ENCODE results near the gene TAF1B.

TAF1B gene
- 13.4 to 26.7 reads per million in 2 donors for total RNA-seq

- peak; percentile 63 to 96 (median 75) for DNase-seq
These were observed at the start of gene TAF1B for GRCh38 chr2:9843229-9844035. TSS of gene TAF1B (plus strand) at chr2:9843474. CDS start at chr2:9843542, 68 bp downstream.

- no peak for DNase-seq
These were observed 49.2 kb upstream of the TAF1B start for GRCh38 chr2:9793918-9794717.

GRCh38 chr2:9795071-9795470, 48.2 kb upstream of the TAF1B start:
- no peak for DNase-seq

- DNase-seq: no peak
These were observed 46.9 kb upstream of the TAF1B start for GRCh38 chr2:9796056-9797010.

DNA sequence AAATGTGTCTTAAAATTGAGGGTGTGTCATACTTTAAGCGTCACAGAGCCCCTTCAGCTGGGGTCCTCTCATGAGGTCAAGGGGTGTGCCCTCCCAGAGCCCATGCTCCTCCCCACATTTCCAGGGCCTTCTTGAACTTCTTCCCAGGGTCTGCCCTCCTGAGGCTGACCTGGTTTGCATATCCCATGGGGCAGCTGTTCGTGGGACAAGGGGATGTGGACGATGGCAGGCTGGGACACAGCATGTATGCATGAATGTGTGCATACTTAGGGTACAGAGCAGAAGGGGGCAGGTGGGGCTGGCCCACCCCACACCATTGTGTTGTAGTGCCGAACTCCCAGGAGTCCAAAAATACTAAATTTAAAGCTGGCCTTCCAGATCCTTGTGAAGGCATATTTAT, 46.2 kb upstream of the TAF1B start:
- DNase-seq: no peak

DNA sequence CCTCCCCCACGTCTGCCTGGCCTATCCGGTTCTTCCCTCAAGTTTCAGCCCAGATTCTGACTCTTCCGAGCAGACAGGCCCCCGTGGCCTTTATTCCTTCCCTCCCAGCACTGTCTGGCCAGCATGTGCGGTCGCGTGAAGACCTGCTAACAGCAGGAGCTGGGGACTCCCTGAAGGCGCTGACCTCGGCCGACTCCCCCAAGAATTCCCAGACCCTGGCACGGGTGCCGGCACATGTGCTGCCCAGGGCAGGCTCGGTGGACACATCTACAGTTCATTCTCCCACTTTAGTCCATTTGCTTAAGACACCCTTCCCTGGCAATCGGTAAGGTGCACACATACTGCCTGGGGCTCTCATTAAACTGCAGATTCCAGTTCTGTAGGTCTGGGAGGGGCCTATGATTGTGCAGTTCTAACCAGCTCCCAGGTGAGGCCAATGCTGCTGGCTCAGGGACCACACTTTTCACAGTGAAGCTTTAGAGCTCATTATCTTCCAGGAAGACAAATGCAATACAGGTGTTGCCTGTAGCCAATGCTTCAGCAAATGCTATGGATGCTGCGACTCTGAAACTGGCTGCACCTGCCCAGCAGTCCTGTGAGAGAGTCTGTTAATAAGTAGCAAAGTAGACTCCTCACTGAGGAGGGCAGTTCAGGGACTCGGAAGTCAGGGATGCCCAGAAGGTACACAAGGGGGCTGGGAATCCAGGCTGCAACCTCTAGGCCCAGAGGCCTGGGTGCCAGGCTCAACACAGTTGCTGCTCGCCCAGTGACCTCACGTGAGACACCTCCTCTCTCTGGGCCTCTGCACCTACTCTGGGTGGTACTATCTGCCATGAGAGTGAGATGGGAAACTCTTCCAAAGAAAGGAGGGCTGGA, 45.4 kb upstream of the TAF1B start:
- no peak for DNase-seq

GRCh38 chr2:9799011-9799596, 44.2 kb upstream of the TAF1B start:
- DNase-seq: peak in 1 of 5 experiments; percentile 80

GRCh38 chr2:9799729-9800632, 43.3 kb upstream of the TAF1B start:
- peak; percentile 67 to 85 (median 74) for DNase-seq

DNA sequence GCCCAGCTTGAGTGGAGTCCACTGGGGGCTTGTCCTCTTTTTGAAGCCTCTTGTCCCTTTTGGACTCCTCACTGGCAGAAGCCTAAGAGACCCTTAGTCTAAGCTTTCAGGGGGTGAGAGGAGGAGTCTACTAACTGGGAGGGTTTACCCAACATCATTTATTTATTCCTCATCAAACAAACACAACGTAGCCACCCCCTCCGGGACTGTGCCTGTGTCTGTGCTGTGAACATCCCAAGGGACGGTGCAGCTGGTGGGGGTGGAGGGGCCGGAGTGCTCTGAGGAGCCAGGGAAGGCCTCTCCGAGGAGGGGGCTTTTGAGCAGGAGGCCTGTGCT, 42.7 kb upstream of the TAF1B start:
- no peak for DNase-seq

GRCh38 chr2:9800975-9801726, 42.1 kb upstream of the TAF1B start:
- DNase-seq: peak in 3 of 5 experiments; percentile 26 to 84 (median 43)

GRCh38 chr2:9802576-9802993, 40.7 kb upstream of the TAF1B start:
- no peak for DNase-seq

GRCh38 chr2:9803023-9803805, 40.1 kb upstream of the TAF1B start:
- DNase-seq: no peak

DNA sequence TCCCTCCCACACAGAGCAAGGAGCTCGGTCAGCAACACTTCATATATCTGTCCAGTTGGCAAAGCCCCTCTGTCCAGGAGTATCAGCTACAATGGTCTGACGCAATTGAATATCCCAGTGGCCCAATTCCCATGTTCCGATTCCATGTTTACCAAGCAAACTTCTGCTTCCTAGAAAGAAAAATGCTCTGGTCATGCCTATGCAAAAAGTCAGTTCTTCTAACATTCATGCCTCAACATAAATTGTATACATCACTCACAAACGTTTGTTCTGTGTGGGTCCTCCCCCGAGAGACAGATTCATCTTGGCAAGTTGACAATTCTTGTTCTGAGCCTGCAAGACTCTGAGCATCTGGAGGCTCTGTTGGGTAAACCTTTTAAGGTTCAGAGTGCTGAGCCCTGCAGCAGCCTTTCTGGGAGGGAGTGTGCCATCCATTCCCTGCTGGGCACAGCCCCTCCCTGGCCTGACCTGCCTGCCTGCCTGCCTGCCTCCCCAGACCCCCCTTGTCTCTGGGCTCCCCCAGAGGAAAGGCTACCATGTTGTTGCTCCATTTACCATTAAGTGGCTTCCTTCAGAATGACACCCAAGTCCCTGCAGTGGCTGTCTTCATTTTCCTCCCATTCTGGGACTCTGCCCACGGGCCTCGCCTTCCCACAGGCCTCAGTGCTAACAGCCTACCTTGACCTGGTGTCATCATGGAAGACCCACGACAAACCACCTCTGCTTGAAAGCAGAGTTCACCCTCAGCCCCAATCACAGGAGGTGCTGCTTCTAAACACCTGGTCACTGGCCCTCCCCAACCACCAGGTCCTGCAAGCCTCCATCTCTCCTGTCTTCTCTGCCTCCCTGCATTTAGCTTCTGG, 37.6 kb upstream of the TAF1B start:
- DNase-seq: peak in 1 of 5 experiments; percentile 37

GRCh38 chr2:9806298-9806610, 37.0 kb upstream of the TAF1B start:
- no peak for DNase-seq

GRCh38 chr2:9806656-9807055, 36.6 kb upstream of the TAF1B start:
- no peak for DNase-seq

- DNase-seq: no peak
These were observed 36.2 kb upstream of the TAF1B start for GRCh38 chr2:9807056-9807455.

GRCh38 chr2:9807555-9808305, 35.5 kb upstream of the TAF1B start:
- no peak for DNase-seq

Measured in T-helper 2 cell (primary cell).